GM12864 (cell line): ENCODE results near the gene SNRPB2.

Experiments
- DNase-seq: peaks from one replicate; pipeline ENCODE4 v3.0.0-alpha.2; 2011; ENCODE audit warnings: low read depth
- H3K4me3 ChIP-seq: 2 replicates; pipeline ENCODE4 v1.5.1; 2011; ENCODE audit warnings: mild to moderate bottlenecking, low read depth, low read length, control low read depth
- TF ChIP-seq, protein P1 (sequence below): IDR thresholded peaks from 2 replicates; pipeline ENCODE4 v1.5.1; 2011; ENCODE audit warnings: low read depth, mild to moderate bottlenecking, moderate library complexity, low read length, control low read depth, inconsistent platforms; ENCODE audit errors: missing control alignments

SNRPB2 gene

DNA sequence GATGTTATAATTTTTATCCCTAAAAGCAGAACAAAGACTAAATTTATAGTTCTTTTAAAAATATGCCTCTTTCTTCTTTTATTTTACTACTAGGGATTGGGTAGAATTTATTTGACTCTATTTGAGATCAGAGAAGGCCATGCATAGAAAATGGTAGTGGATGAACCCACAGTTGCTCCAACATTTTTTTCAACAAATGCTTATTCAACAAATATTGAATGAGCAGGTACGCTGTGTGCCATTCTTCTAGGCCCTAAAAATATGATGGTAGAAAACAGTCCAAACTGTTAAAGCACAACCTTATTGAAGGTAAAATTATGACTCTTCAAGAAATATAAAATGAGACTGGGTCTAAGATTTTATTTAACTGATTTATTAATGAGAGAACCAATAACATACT lies 48.3 kb downstream of the SNRPB2 start:
- no peak overlapping the region for H3K4me3 ChIP-seq
- TF ChIP-seq, protein P1, sequence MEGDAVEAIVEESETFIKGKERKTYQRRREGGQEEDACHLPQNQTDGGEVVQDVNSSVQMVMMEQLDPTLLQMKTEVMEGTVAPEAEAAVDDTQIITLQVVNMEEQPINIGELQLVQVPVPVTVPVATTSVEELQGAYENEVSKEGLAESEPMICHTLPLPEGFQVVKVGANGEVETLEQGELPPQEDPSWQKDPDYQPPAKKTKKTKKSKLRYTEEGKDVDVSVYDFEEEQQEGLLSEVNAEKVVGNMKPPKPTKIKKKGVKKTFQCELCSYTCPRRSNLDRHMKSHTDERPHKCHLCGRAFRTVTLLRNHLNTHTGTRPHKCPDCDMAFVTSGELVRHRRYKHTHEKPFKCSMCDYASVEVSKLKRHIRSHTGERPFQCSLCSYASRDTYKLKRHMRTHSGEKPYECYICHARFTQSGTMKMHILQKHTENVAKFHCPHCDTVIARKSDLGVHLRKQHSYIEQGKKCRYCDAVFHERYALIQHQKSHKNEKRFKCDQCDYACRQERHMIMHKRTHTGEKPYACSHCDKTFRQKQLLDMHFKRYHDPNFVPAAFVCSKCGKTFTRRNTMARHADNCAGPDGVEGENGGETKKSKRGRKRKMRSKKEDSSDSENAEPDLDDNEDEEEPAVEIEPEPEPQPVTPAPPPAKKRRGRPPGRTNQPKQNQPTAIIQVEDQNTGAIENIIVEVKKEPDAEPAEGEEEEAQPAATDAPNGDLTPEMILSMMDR = no peak
- DNase-seq = no peak

DNA sequence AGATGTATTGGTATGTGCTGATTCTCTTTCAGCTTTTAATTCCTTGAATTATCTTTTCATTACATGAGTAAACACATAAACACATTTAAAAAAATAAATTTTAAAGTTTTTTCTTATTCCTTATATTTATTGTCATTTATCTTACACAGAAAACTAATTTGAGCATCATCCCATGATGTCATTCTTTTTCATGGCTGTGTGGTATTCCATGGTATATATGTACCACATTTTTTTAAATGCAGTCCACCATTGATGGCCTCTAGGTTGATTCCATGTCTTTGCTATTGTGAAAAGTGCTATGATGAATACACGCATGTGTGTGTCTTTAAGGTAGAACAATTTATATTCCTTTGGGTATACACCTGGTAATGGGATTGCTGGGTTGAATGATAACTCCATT lies 51.7 kb downstream of the SNRPB2 start:
- no peak for DNase-seq
- no peak overlapping the region for H3K4me3 ChIP-seq
- TF ChIP-seq, protein P1 = no peak

DNA sequence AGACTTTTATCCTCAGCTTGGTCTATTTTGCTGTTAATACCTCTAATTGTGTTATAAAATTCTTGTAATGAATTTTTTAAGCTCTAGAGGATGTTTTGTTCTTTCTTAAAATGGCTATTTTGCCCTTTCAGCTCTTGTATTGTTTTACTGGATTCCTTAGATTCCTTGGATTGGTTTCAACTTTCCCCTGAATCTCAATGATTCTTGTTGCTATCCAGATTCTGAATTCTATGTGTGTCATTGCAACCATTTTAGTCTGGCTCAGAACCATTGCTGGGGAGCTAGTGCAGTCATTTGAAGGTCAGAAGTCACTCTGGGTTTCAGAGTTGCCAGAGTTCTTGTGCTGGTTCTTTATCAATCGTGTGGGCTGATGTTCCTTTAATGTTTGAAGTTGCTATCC lies 55.4 kb downstream of the SNRPB2 start:
- DNase-seq = no peak
- no peak overlapping the region for H3K4me3 ChIP-seq
- TF ChIP-seq, protein P1 = no peak
